ENCODE measurements around the gene PDE1C. TPM values are rescaled to one million over a fixed set of nuclear protein-coding genes. Genes with fewer than 3 reads are reported as not detected.

Gene PDE1C
- total and polyA plus RNA-seq, 12 donors: 0.33 to 9.9 (median 2.9) TPM

- Histone ChIP-seq H3K4me1 (replicated peaks in 1 of 2) (no peaks in the 10 kb centered on the region), H3K36me3 (replicated peaks in 1 of 2) (no peaks in the 10 kb centered on the region), H3K27me3 (no peaks in the 10 kb centered on the region), H3K9me3 (replicated peaks in 1 of 3) (no peaks in the 10 kb centered on the region), H3K4me3 (no peak overlapping the region), H3K27ac (no peak overlapping the region)
- DNase-seq: no peak
- intact Hi-C loops (cut with DNase I): no loop called here
- 70 to 72% (median 71%) methylated on average over 3 to 5 of the region's 5 CpGs; no CpG with 5 or more reads in 1 of the 4 donors for WGBS, 4 donors
- TF ChIP-seq POLR2A (IDR thresholded peaks at IDR 0.05): no peak
- no peak for TF ChIP-seq CTCF (IDR thresholded peaks at IDR 0.05)
Measured at GRCh38 chr7:31926991-31927584, 143.1 kb downstream of the PDE1C start.

- no peak for DNase-seq
- WGBS, 4 donors: 64 to 71% (median 68%) methylated on average over 6 of the region's 6 CpGs
- TF ChIP-seq POLR2A (IDR thresholded peaks at IDR 0.05): no peak
- no peak for TF ChIP-seq CTCF (IDR thresholded peaks at IDR 0.05)
Measured at GRCh38 chr7:31925753-31926454, 144.3 kb downstream of the PDE1C start.

GRCh38 chr7:31924251-31924650, 146.0 kb downstream of the PDE1C start:
- H3K4me1 ChIP-seq (replicated peaks in 1 of 2): no peaks in the 10 kb centered on the region
- no peaks in the 10 kb centered on the region for H3K27me3 ChIP-seq
- DNase-seq: no peak
- H3K9me3 ChIP-seq (replicated peaks in 1 of 3): no peaks in the 10 kb centered on the region
- H3K4me3 ChIP-seq: no peak overlapping the region
- intact Hi-C loops (cut with DNase I): no loop called here
- no peak for TF ChIP-seq CTCF (IDR thresholded peaks at IDR 0.05)
- no peak for TF ChIP-seq POLR2A (IDR thresholded peaks at IDR 0.05)
- H3K36me3 ChIP-seq (replicated peaks in 1 of 2): no peaks in the 10 kb centered on the region
- WGBS, 4 donors: 57 to 79% (median 61%) methylated on average over 2 of the region's 2 CpGs
- no peak overlapping the region for H3K27ac ChIP-seq

More at GRCh38 chr7:31925753-31926454, 144.3 kb downstream of the PDE1C start:
- Histone ChIP-seq H3K36me3 (replicated peaks in 1 of 2) (no peaks in the 10 kb centered on the region), H3K4me1 (replicated peaks in 1 of 2) (no peaks in the 10 kb centered on the region), H3K4me3 (no peak overlapping the region), H3K9me3 (replicated peaks in 1 of 3) (no peaks in the 10 kb centered on the region), H3K27ac (no peak overlapping the region), H3K27me3 (no peaks in the 10 kb centered on the region)
- intact Hi-C loops (cut with DNase I): no loop called here

GRCh38 chr7:31922848-31923247, 147.4 kb downstream of the PDE1C start:
- H3K27ac ChIP-seq: no peak overlapping the region

More at GRCh38 chr7:31922848-31923247, 147.4 kb downstream of the PDE1C start:
- no peak overlapping the region for H3K4me3 ChIP-seq
- H3K4me1 ChIP-seq (replicated peaks in 1 of 2): no peaks in the 10 kb centered on the region
- intact Hi-C loops (cut with DNase I): no loop called here
- no peaks in the 10 kb centered on the region for H3K27me3 ChIP-seq
- DNase-seq: no peak
- WGBS, 4 donors: 51 to 76% (median 59%) methylated on average over 2 of the region's 2 CpGs
- no peak for TF ChIP-seq POLR2A (IDR thresholded peaks at IDR 0.05)
- TF ChIP-seq CTCF (IDR thresholded peaks at IDR 0.05): no peak
- H3K9me3 ChIP-seq (replicated peaks in 1 of 3): no peaks in the 10 kb centered on the region
- no peaks in the 10 kb centered on the region for H3K36me3 ChIP-seq (replicated peaks in 1 of 2)
